GM06990 (cell line): ENCODE measurements around the gene ZNF24.

Experiments used
- DNase-seq: peaks from one replicate; pipeline ENCODE4 v3.0.0-alpha.2; 2011; ENCODE audit not compliant: insufficient read length; ENCODE audit errors: extremely low read depth
- H3K27me3 ChIP-seq: replicated peaks from 2 replicates; pipeline ENCODE4 v1.6.0; 2011; ENCODE audit warnings: low read length; ENCODE audit not compliant: control insufficient read depth, insufficient read depth
- H3K36me3 ChIP-seq: 2 replicates; pipeline ENCODE4 v1.5.1; 2011; ENCODE audit warnings: low read length; ENCODE audit not compliant: control insufficient read depth, insufficient read depth
- H3K4me3 ChIP-seq: replicated peaks from 2 replicates; pipeline ENCODE4 v1.5.1; 2011; ENCODE audit warnings: low read depth, mild to moderate bottlenecking, control low read depth, low read length
- CTCF ChIP-seq: IDR thresholded peaks from 2 replicates; pipeline ENCODE4 v1.5.1; 2011; ENCODE audit warnings: low read length, control low read depth, mild to moderate bottlenecking, inconsistent platforms; ENCODE audit not compliant: insufficient read depth, poor library complexity, severe bottlenecking

ZNF24 gene

GRCh38 chr18:35352778-35353177 lies 8.6 kb upstream of the ZNF24 start:
- DNase-seq, result no peak
- Histone ChIP-seq H3K36me3 (no peaks in the 10 kb centered on the region), H3K27me3 (no peaks in the 10 kb centered on the region), H3K4me3 (no peak overlapping the region)
- no peak for TF ChIP-seq CTCF

GRCh38 chr18:35352283-35352682 lies 8.1 kb upstream of the ZNF24 start:
- Histone ChIP-seq H3K4me3 (no peak overlapping the region), H3K27me3 (no peaks in the 10 kb centered on the region), H3K36me3 (no peaks in the 10 kb centered on the region)
- no peak for TF ChIP-seq CTCF
- DNase-seq, result no peak

- no peak for DNase-seq
- no peaks in the 10 kb centered on the region for H3K36me3 ChIP-seq
- H3K27me3 ChIP-seq, result no peaks in the 10 kb centered on the region
- no peak overlapping the region for H3K4me3 ChIP-seq
- TF ChIP-seq CTCF, result no peak
These were observed 3.8 kb upstream of the ZNF24 start for GRCh38 chr18:35348001-35348400.

GRCh38 chr18:35345950-35346349 lies 1.7 kb upstream of the ZNF24 start:
- Histone ChIP-seq H3K27me3 (no peaks in the 10 kb centered on the region), H3K4me3 (no peak overlapping the region), H3K36me3 (no peaks in the 10 kb centered on the region)
- no peak for DNase-seq
- TF ChIP-seq CTCF, result no peak

GRCh38 chr18:35345460-35345921 lies 1.3 kb upstream of the ZNF24 start:
- H3K4me3 ChIP-seq, result no peak overlapping the region; the same call in 1 of the 2 replicates

More at GRCh38 chr18:35345460-35345921, 1.3 kb upstream of the ZNF24 start:
- TF ChIP-seq CTCF, result no peak
- no peak for DNase-seq
- no peaks in the 10 kb centered on the region for H3K27me3 ChIP-seq
- no peaks in the 10 kb centered on the region for H3K36me3 ChIP-seq
